Ovary (tissue), 9 donors: ENCODE measurements around the gene SLC25A31. TPM values are rescaled to one million over a fixed set of nuclear protein-coding genes. Genes with fewer than 3 reads are reported as not detected.

ENCODE experiments used
- DNase-seq, 5 donors: peaks; one replicate each; pipeline ENCODE4 v3.0.0-alpha.2; 2019 to 2020
- H3K27ac ChIP-seq, 2 donors: fragments of 200-600 bp; one replicate each; pipeline versions ENCODE4 v1.5.1 to v1.8.0; 2019 to 2022
- H3K27me3 ChIP-seq: fragments of 200-600 bp; one replicate; pipeline ENCODE4 v1.8.0; 2022
- H3K36me3 ChIP-seq: fragments of 200-600 bp; sonication (generic); one replicate; pipeline ENCODE4 v1.5.1; 2019
- H3K4me1 ChIP-seq: one replicate; pipeline ENCODE4 v1.8.1; 2013; ENCODE audit warnings: mild to moderate bottlenecking, moderate library complexity; ENCODE audit not compliant: insufficient read depth
- H3K4me3 ChIP-seq: fragments of 200-600 bp; sonication (generic); one replicate; pipeline ENCODE4 v1.5.1; 2017
- H3K9me3 ChIP-seq, 2 donors: fragments of 200-600 bp in 1 of 2; sonication (generic) in 1 of 2; one replicate each; pipeline versions ENCODE4 v1.5.1 to v1.8.1; 2013 to 2019; ENCODE audit warnings: mild to moderate bottlenecking in 1 of 2, moderate library complexity in 1 of 2
- CTCF ChIP-seq, 3 donors: fragments of 450-650 bp in 2 of 3; fragments of 200-600 bp in 1 of 3; IDR thresholded peaks; one replicate each; pipeline versions ENCODE4 v1.5.1 to v1.8.0; 2016 to 2022; ENCODE audit warnings: antibody characterized with exemption in 3 of 3, mild to moderate bottlenecking in 1 of 3
- EP300 ChIP-seq: sonication (generic); formaldehyde crosslinking; IDR thresholded peaks from one replicate; pipeline ENCODE4 v1.6.1; 2017; ENCODE audit warnings: antibody characterized with exemption
- POLR2A ChIP-seq: fragments of 450-650 bp; IDR thresholded peaks from one replicate; pipeline ENCODE4 v1.6.1; 2017; ENCODE audit warnings: antibody characterized with exemption, mild to moderate bottlenecking, moderate library complexity
- WGBS, 3 donors: extraction: QIAGEN DNeasy Blood & Tissue Kit in 1 of 3; methylation state at CpG; one replicate each; pipeline versions ENCODE4 v1.1.5 to v1.1.7; 2013 to 2017; 5-methylcytosine and 5-hydroxymethylcytosine counted together
- intact Hi-C, 4 donors: fragments of 100-400 bp; cut with DNase I; formaldehyde crosslinking; loops; one replicate each; pipeline versions ENCODE4 v1.11.0 to v1.15.1; 2022 to 2023
- polyA plus RNA-seq, 2 donors: library from polyadenylated mRNA; stranded (reverse); fragments of 200-250 nt in 1 of 2; fragments of 350-450 nt in 1 of 2; fragmentation: Illumina TruSeq in 1 of 2; extraction: RNeasy Lipid Tissue Mini Kit (QIAGEN cat#74804) in 1 of 2; gene quantifications; one replicate each; pipeline ENCODE4 v1.2.3, GENCODE V29; 2013 to 2014
- total RNA-seq, 7 donors: library from RNA; depleted of rRNA in 2 of 7; stranded (reverse); fragments of >200 nt in 2 of 7; fragmentation: NEBNext Ultra II Directional in 3 of 7; extraction: Animal tissue kit (Norgen Biotek cat#: 25700) in 3 of 7; gene quantifications; one replicate each; pipeline versions ENCODE4 v1.1.0 to v1.2.4, GENCODE V29; 2016 to 2023
- donor health status: DM: no; HTN: no; CAD: no; lungs with moderate emphysema.
- donor health status: DM: no; HTN: no; CAD: no.
- donor health status: Bipolar disorder and iron deficiency.
- donor health status: DM: yes; HTN: yes; CAD: no.
- donor health status: DM: no; HTN: no; CAD: no.
- donor health status: DM: yes; HTN: yes; CAD: no.

The SLC25A31 gene
- total and polyA plus RNA-seq, 9 donors: 0.12 TPM; not detected in 8

- H3K4me1 ChIP-seq: no peaks in the 10 kb centered on the region
- 84 to 88% (median 86%) methylated on average over 3 of the region's 3 CpGs for WGBS, 3 donors
- H3K4me3 ChIP-seq: no peak overlapping the region
These were observed 29.7 kb downstream of the SLC25A31 start for GRCh38 chr4:127759893-127760292.

GRCh38 chr4:127771535-127772275 lies 41.5 kb downstream of the SLC25A31 start:
- Histone ChIP-seq H3K9me3 (no peaks in the 10 kb centered on the region), H3K27me3 (no peaks in the 10 kb centered on the region), H3K36me3 (no peaks in the 10 kb centered on the region), H3K4me1 (no peaks in the 10 kb centered on the region), H3K4me3 (no peak overlapping the region), H3K27ac (no peak overlapping the region)
- DNase-seq: no peak
- TF ChIP-seq POLR2A: no peak
- TF ChIP-seq CTCF (IDR thresholded peaks at IDR 0.05): no peak
- TF ChIP-seq EP300: no peak
- 54 to 63% (median 61%) methylated on average over 4 of the region's 4 CpGs for WGBS, 3 donors
- intact Hi-C loops: no loop called here

More at GRCh38 chr4:127759893-127760292, 29.7 kb downstream of the SLC25A31 start:
- no peak overlapping the region for H3K27ac ChIP-seq
- H3K9me3 ChIP-seq: no peaks in the 10 kb centered on the region
- intact Hi-C loops: no loop called here
- TF ChIP-seq CTCF (IDR thresholded peaks at IDR 0.05): no peak
- no peaks in the 10 kb centered on the region for H3K27me3 ChIP-seq
- no peak for DNase-seq
- H3K36me3 ChIP-seq: no peaks in the 10 kb centered on the region

GRCh38 chr4:127772769-127773671 lies 42.8 kb downstream of the SLC25A31 start:
- Histone ChIP-seq H3K4me3 (no peak overlapping the region), H3K27ac (no peak overlapping the region), H3K9me3 (no peaks in the 10 kb centered on the region), H3K4me1 (no peaks in the 10 kb centered on the region), H3K27me3 (no peaks in the 10 kb centered on the region), H3K36me3 (no peaks in the 10 kb centered on the region)
- intact Hi-C loops: no loop called here
- 88 to 92% (median 90%) methylated on average over 10 of the region's 10 CpGs for WGBS, 3 donors
- no peak for TF ChIP-seq POLR2A
- no peak for TF ChIP-seq CTCF (IDR thresholded peaks at IDR 0.05)
- no peak for TF ChIP-seq EP300
- no peak for DNase-seq

GRCh38 chr4:127775843-127776242 lies 45.6 kb downstream of the SLC25A31 start:
- intact Hi-C loops: no loop called here
- Histone ChIP-seq H3K36me3 (no peaks in the 10 kb centered on the region), H3K4me1 (no peaks in the 10 kb centered on the region), H3K27me3 (no peaks in the 10 kb centered on the region), H3K27ac (no peak overlapping the region), H3K4me3 (no peak overlapping the region), H3K9me3 (no peaks in the 10 kb centered on the region)
- WGBS, 3 donors: 89 to 100% (median 97%) methylated on average over 4 of the region's 4 CpGs
- TF ChIP-seq EP300: no peak
- TF ChIP-seq POLR2A: no peak
- TF ChIP-seq CTCF (IDR thresholded peaks at IDR 0.05): no peak
- DNase-seq: no peak
